ENCODE data around the gene PPP4R3A.

GRCh38 chr14:91554535-91555332 lies 44.6 kb upstream of the PPP4R3A start:
- TF ChIP-seq POLR2A (IDR thresholded peaks at IDR 0.05; ENCODE audit: low read length) (no peak), GATA1 (IDR thresholded peaks at IDR 0.05; ENCODE audit: low read depth, low read length) (no peak)

Measured in erythroblast (primary cell).